Measurements from ENCODE around the gene SLC1A7. TPM values are rescaled to one million over a fixed set of nuclear protein-coding genes. Genes with fewer than 3 reads are reported as not detected.

SLC1A7 gene
- total and polyA plus RNA-seq, 4 donors = 0.21 to 0.67 (median 0.43) TPM

GRCh38 chr1:53174971-53175913 lies 32.8 kb upstream of the SLC1A7 start:
- 70% methylated on average over 10 of the region's 10 CpGs for WGBS
- TF ChIP-seq FOXA2 (IDR thresholded peaks at IDR 0.05) (no peak), RXRA (IDR thresholded peaks at IDR 0.05) (peak in 1 of 2 donors; percentile 15), NR2F2 (IDR thresholded peaks at IDR 0.05) (no peak), JUND (IDR thresholded peaks at IDR 0.05) (no peak), EGR1 (IDR thresholded peaks at IDR 0.05; ENCODE audit: low read depth in 2 of 2) (no peak), YY1 (IDR thresholded peaks at IDR 0.05) (no peak), REST (IDR thresholded peaks at IDR 0.05) (no peak), ZBTB33 (IDR thresholded peaks at IDR 0.05) (no peak), SP1 (IDR thresholded peaks at IDR 0.05) (peak; percentile 45), ATF3 (IDR thresholded peaks at IDR 0.05) (no peak), HNF4G (IDR thresholded peaks at IDR 0.05) (peak; percentile 30), RAD21 (IDR thresholded peaks at IDR 0.05) (no peak), HNF4A (conservative IDR thresholded peaks at IDR 0.05) (peak; percentile 74 to 76), GABPA (IDR thresholded peaks at IDR 0.05 in 1 of 2, conservative IDR thresholded peaks at IDR 0.05 in 1 of 2) (no peak)
- Histone ChIP-seq H3K9me3 (ENCODE audit: control insufficient read depth in 4 of 4, low read length in 3 of 4) (no peaks in the 10 kb centered on the region), H3K4me1 (ENCODE audit: control insufficient read depth in 4 of 4, insufficient read depth in 4 of 4, low read length in 3 of 4) (peaks cover 6 to 26% (median 21%) of the 10 kb centered on the region in 4 donors), H3K27ac (ENCODE audit: low read depth in 1 of 2, low read length in 2 of 2) (no peak overlapping the region), H3K4me3 (ENCODE audit: low read depth in 1 of 3, low read length in 3 of 3) (no peak overlapping the region), H3K9ac (ENCODE audit: low read depth in 1 of 2, low read length in 2 of 2) (no peak overlapping the region), H3K36me3 (ENCODE audit: control insufficient read depth in 4 of 4, insufficient read depth in 3 of 4, low read depth in 1 of 4, low read length in 3 of 4) (no peaks in the 10 kb centered on the region), H3K27me3 (ENCODE audit: control insufficient read depth in 4 of 4, insufficient read depth in 4 of 4, low read length in 3 of 4) (no peaks in the 10 kb centered on the region)
- no peak for DNase-seq (ENCODE audit: low spot score)

- H3K27me3 ChIP-seq (ENCODE audit: control insufficient read depth in 4 of 4, insufficient read depth in 4 of 4, low read length in 3 of 4) = no peaks in the 10 kb centered on the region
- H3K9ac ChIP-seq (ENCODE audit: low read depth in 1 of 2, low read length in 2 of 2) = no peak overlapping the region
- H3K4me1 ChIP-seq (ENCODE audit: control insufficient read depth in 4 of 4, insufficient read depth in 4 of 4, low read length in 3 of 4) = peaks cover 6 to 24% (median 19%) of the 10 kb centered on the region in 4 donors
- TF ChIP-seq NR2F2 (IDR thresholded peaks at IDR 0.05) (peak; percentile 38), HNF4A (conservative IDR thresholded peaks at IDR 0.05) (peak in 1 of 2 donors; percentile 39), SP1 (IDR thresholded peaks at IDR 0.05) (peak; percentile 37), RAD21 (IDR thresholded peaks at IDR 0.05) (peak; percentile 69 to 78), CTCF (IDR thresholded peaks at IDR 0.05; ENCODE audit: low read depth, low read length, missing input control) (peak; percentile 6), HNF4G (IDR thresholded peaks at IDR 0.05) (no peak), FOXA2 (IDR thresholded peaks at IDR 0.05) (no peak), RXRA (IDR thresholded peaks at IDR 0.05) (peak; percentile 35 to 45)
- no peak overlapping the region for H3K4me3 ChIP-seq (ENCODE audit: low read depth in 1 of 3, low read length in 3 of 3)
- no peaks in the 10 kb centered on the region for H3K36me3 ChIP-seq (ENCODE audit: control insufficient read depth in 4 of 4, insufficient read depth in 3 of 4, low read depth in 1 of 4, low read length in 3 of 4)
- 53% methylated on average over 6 of the region's 6 CpGs for WGBS
- no peaks in the 10 kb centered on the region for H3K9me3 ChIP-seq (ENCODE audit: control insufficient read depth in 4 of 4, low read length in 3 of 4)
- peak overlapping the region in 1 of 2 donors; percentile 20 for H3K27ac ChIP-seq (ENCODE audit: low read depth in 1 of 2, low read length in 2 of 2)
- DNase-seq (ENCODE audit: low spot score) = no peak
Measured at GRCh38 chr1:53172426-53173128, 30.1 kb upstream of the SLC1A7 start.
